Fibroblast of lung (primary cell): ENCODE data around the gene SNX30. TPM values are rescaled to one million over a fixed set of nuclear protein-coding genes. Genes with fewer than 3 reads are reported as not detected.
A peak's percentile ranks its signal among the peaks of the same experiment; 100 is the strongest.

ENCODE experiments used
- DNase-seq, 2 donors: peaks; one replicate each; pipeline versions ENCODE4 v3.0.0 to v3.0.0-alpha.2; 2010; ENCODE audit warnings: low read depth in 2 of 2
- H2AFZ ChIP-seq: 2 replicates; pipeline ENCODE4 v1.5.1; 2012; ENCODE audit warnings: low read length, control low read depth, inconsistent platforms
- H3K27ac ChIP-seq: 2 replicates; pipeline ENCODE4 v1.5.1; 2011; ENCODE audit warnings: low read length, control low read depth; ENCODE audit not compliant: insufficient read depth
- H3K27me3 ChIP-seq: 2 replicates; pipeline ENCODE4 v1.5.1; 2011; ENCODE audit warnings: mild to moderate bottlenecking, low read length; ENCODE audit not compliant: control insufficient read depth, insufficient read depth
- H3K36me3 ChIP-seq: 2 replicates; pipeline ENCODE4 v1.5.1; 2011; ENCODE audit warnings: low read length; ENCODE audit not compliant: control insufficient read depth, insufficient read depth
- H3K4me1 ChIP-seq: 2 replicates; pipeline ENCODE4 v1.5.1; 2011; ENCODE audit warnings: low read length; ENCODE audit not compliant: control insufficient read depth, insufficient read depth; ENCODE audit errors: extremely low read depth
- H3K4me2 ChIP-seq: 2 replicates; pipeline ENCODE4 v1.5.1; 2011; ENCODE audit warnings: low read length, control low read depth; ENCODE audit not compliant: insufficient read depth; ENCODE audit errors: extremely low read depth
- H3K4me3 ChIP-seq, 4 experiments: fragments of 200-600 bp in 1 of 4; sonication (generic) in 1 of 4; replicated peaks in 1 of 4; 2 replicates each; pipeline ENCODE4 v1.5.1; 2011 to 2016; ENCODE audit warnings: low read length in 4 of 4, low read depth in 3 of 4, mild to moderate bottlenecking in 3 of 4, control low read depth in 2 of 4, inconsistent platforms in 1 of 4, mixed read lengths in 1 of 4; ENCODE audit not compliant: insufficient read depth in 1 of 4; ENCODE audit errors: control extremely low read depth in 1 of 4
- H3K79me2 ChIP-seq: 2 replicates; pipeline ENCODE4 v1.5.1; 2012; ENCODE audit warnings: mild to moderate bottlenecking, low read length, inconsistent platforms; ENCODE audit not compliant: control insufficient read depth, insufficient read depth
- H3K9ac ChIP-seq: 2 replicates; pipeline ENCODE4 v1.5.1; 2011; ENCODE audit warnings: mild to moderate bottlenecking, low read length, control low read depth; ENCODE audit not compliant: insufficient read depth
- H3K9me3 ChIP-seq: 2 replicates; pipeline ENCODE4 v1.5.1; 2012; ENCODE audit warnings: low read depth, low read length; ENCODE audit not compliant: control insufficient read depth, insufficient read depth
- H4K20me1 ChIP-seq: 2 replicates; pipeline ENCODE4 v1.5.1; 2011; ENCODE audit warnings: low read length; ENCODE audit not compliant: control insufficient read depth, insufficient read depth; ENCODE audit errors: extremely low read depth
- EZH2 ChIP-seq: IDR thresholded peaks from 2 replicates; pipeline ENCODE4 v1.5.1; 2012; ENCODE audit warnings: low read length, control low read depth, mild to moderate bottlenecking; ENCODE audit errors: missing control alignments
- polyA plus RNA-seq, 2 donors: library from polyadenylated mRNA; depleted of rRNA in 1 of 2; stranded (reverse) in 1 of 2; unstranded in 1 of 2; fragments of >200 nt; gene quantifications; 2 replicates each; pipeline ENCODE4 v1.2.1, GENCODE V29; 2011 to 2012; ENCODE audit warnings: missing spikeins in 1 of 2
- total RNA-seq: library from RNA; depleted of rRNA; stranded (reverse); fragments of >200 nt; gene quantifications from 2 replicates; pipeline ENCODE4 v1.2.1, GENCODE V29; 2014
- TF ChIP-seq, protein P1 (sequence below), 2 donors: IDR thresholded peaks in 1 of 2; conservative IDR thresholded peaks in 1 of 2; 1 replicate in 1 of 2; 2 replicates in 1 of 2; pipeline ENCODE4 v1.5.1; 2011 to 2012; ENCODE audit warnings: low read length in 2 of 2, control low read depth in 1 of 2, inconsistent platforms in 1 of 2, low read depth in 1 of 2, mild to moderate bottlenecking in 1 of 2

Gene SNX30
- total and polyA plus RNA-seq, 2 donors (not counting 1 experiment from before 2014, with no cell fraction given) = 7.9 to 20.6 TPM

DNA sequence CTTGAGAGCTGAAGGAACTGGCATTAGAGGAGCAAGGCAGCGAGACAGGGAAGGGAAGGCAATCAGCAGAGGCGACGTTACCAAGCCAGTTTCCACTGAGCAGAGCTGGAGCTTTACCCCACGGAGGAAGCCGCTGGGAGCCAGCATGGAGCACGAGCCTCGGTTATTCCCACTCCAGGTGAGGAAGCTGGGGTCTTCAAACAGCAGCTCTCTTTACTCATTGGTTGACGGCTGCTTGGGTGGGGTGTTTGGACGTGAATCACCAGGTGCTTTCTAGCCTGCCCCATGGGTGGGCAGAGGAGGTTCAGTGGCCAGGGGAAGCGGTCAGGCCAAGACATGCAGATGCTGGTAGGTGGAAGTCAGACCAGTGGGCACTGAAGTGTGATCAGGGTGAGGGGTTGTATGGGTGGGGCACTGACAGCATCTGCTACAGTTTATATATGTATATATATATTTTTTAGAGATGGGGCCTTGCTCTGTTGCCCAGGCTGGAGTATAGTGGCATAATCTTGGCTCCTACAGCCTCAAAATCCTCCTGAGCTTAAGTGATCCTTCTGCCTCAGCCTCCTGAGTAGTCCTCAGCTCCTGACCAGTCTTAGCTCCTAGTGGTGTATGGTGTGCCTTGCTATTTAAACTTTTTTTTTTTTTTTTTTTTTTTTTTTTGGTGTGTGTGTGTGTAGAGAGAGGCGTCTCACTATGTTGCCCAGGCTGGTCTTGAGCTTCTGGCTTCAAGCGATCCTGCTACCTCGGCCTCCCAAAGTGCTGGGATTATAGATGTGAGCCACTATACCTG is 12.4 kb downstream of the SNX30 start:
- DNase-seq = no peak
- Histone ChIP-seq H3K4me3 (no peak overlapping the region), H2AFZ (no peak overlapping the region), H3K4me2 (no peak overlapping the region), H3K27me3 (no peaks in the 10 kb centered on the region), H3K4me1 (peaks cover 12% of the 10 kb centered on the region), H4K20me1 (no peaks in the 10 kb centered on the region), H3K27ac (no peak overlapping the region), H3K36me3 (no peaks in the 10 kb centered on the region), H3K9me3 (no peaks in the 10 kb centered on the region), H3K9ac (no peak overlapping the region), H3K79me2 (peaks cover 1% of the 10 kb centered on the region)
- TF ChIP-seq EZH2 = no peak
- TF ChIP-seq, protein P1, sequence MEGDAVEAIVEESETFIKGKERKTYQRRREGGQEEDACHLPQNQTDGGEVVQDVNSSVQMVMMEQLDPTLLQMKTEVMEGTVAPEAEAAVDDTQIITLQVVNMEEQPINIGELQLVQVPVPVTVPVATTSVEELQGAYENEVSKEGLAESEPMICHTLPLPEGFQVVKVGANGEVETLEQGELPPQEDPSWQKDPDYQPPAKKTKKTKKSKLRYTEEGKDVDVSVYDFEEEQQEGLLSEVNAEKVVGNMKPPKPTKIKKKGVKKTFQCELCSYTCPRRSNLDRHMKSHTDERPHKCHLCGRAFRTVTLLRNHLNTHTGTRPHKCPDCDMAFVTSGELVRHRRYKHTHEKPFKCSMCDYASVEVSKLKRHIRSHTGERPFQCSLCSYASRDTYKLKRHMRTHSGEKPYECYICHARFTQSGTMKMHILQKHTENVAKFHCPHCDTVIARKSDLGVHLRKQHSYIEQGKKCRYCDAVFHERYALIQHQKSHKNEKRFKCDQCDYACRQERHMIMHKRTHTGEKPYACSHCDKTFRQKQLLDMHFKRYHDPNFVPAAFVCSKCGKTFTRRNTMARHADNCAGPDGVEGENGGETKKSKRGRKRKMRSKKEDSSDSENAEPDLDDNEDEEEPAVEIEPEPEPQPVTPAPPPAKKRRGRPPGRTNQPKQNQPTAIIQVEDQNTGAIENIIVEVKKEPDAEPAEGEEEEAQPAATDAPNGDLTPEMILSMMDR (conservative IDR thresholded peaks at IDR 0.05 in 1 of 2, IDR thresholded peaks at IDR 0.05 in 1 of 2; ENCODE audit: low read depth in 1 of 2, low read length in 2 of 2) = no peak

DNA sequence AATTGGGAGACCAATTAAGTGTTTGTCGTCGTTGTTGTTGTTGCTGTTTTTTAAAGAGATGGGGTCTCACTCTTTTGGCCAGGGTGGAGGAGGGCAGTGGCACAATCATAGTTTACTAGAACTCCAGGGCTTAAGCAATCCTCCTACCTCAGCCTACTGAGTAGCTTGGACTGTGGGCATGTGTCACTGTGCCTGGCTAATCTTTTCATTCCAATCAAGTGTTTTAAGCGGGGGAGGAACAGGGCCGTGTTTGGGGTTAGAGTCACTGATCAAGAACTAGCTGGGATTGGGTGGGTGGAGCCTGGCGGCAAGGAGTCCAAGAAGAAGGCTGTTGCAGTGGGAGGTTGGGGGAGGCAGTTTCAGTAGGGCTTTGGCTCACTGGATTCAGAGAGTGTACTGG is 13.8 kb downstream of the SNX30 start:
- Histone ChIP-seq H3K4me3 (no peak overlapping the region), H3K4me2 (peak overlapping the region; percentile 32), H3K27ac (no peak overlapping the region)

DNA sequence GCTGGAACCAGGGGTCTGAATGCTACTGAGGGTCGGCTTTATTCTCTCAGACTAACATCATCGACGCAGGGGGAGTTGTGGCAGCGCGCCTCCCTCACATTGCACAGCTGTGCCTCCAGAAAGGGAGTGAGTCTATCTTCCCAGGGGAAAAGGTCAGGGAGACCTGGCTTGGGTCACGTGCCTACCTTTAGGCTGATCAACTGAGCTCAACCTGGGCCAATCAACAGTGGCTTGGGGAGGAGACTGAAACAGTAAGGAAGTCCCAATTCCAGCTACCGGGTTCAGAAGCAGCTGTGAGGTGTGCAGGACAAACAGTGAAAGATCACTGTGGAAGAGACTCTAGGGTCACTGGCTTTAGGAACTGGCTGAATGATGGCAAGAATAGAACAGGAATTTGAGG is 14.3 kb downstream of the SNX30 start:
- Histone ChIP-seq H3K36me3 (no peaks in the 10 kb centered on the region), H3K4me1 (peaks cover 12% of the 10 kb centered on the region), H3K4me3 (no peak overlapping the region), H2AFZ (no peak overlapping the region), H3K4me2 (no peak overlapping the region), H4K20me1 (no peaks in the 10 kb centered on the region), H3K9ac (no peak overlapping the region), H3K27me3 (no peaks in the 10 kb centered on the region), H3K79me2 (peaks cover 1% of the 10 kb centered on the region), H3K27ac (no peak overlapping the region), H3K9me3 (no peaks in the 10 kb centered on the region)
- no peak for DNase-seq
- TF ChIP-seq EZH2 = no peak
- TF ChIP-seq, protein P1 (conservative IDR thresholded peaks at IDR 0.05 in 1 of 2, IDR thresholded peaks at IDR 0.05 in 1 of 2; ENCODE audit: low read depth in 1 of 2, low read length in 2 of 2) = no peak

More for the DNA sequence above, 13.8 kb downstream of the SNX30 start:
- no peak overlapping the region for H2AFZ ChIP-seq
- peaks cover 12% of the 10 kb centered on the region for H3K4me1 ChIP-seq
- H3K27me3 ChIP-seq = no peaks in the 10 kb centered on the region
- peak in 1 of 2 donors; percentile 91 for DNase-seq
- no peaks in the 10 kb centered on the region for H3K36me3 ChIP-seq
- peaks cover 1% of the 10 kb centered on the region for H3K79me2 ChIP-seq
- H3K9ac ChIP-seq = no peak overlapping the region
- no peak for TF ChIP-seq EZH2
- TF ChIP-seq, protein P1 (conservative IDR thresholded peaks at IDR 0.05 in 1 of 2, IDR thresholded peaks at IDR 0.05 in 1 of 2; ENCODE audit: low read depth in 1 of 2, low read length in 2 of 2) = no peak
- H3K9me3 ChIP-seq = no peaks in the 10 kb centered on the region
- H4K20me1 ChIP-seq = no peaks in the 10 kb centered on the region
